ENCODE results near the gene RTKN. TPM values are rescaled to one million over a fixed set of nuclear protein-coding genes. Genes with fewer than 3 reads are reported as not detected.

Gene RTKN
- total and polyA plus RNA-seq, 2 of the 13 experiments (the other 11 are each of a cell fraction or from before 2014, with no cell fraction given): 159 to 166 TPM

GRCh38 chr2:74481961-74482800 is 40.4 kb upstream of the RTKN start (continued):
- TF ChIP-seq ATF2 (CRISPR knock-in tag; IDR thresholded peaks at IDR 0.05) (no peak), FOXK1 (CRISPR knock-in tag; IDR thresholded peaks at IDR 0.05; ENCODE audit: borderline replicate concordance, low read depth) (no peak), POGZ (CRISPR knock-in tag; IDR thresholded peaks at IDR 0.05) (no peak), TEAD2 (CRISPR knock-in tag; IDR thresholded peaks at IDR 0.05) (no peak), ZNF430 (CRISPR knock-in tag; IDR thresholded peaks at IDR 0.05) (no peak), PHF5A (CRISPR knock-in tag; IDR thresholded peaks at IDR 0.05; ENCODE audit: low read depth, unreplicated experiment) (no peak), RAD51 (IDR thresholded peaks at IDR 0.05; ENCODE audit: borderline replicate concordance) (no peak), MXI1 (IDR thresholded peaks at IDR 0.05; ENCODE audit: borderline replicate concordance, low read depth, low read length) (no peak), ZNF33A (CRISPR knock-in tag; IDR thresholded peaks at IDR 0.05; ENCODE audit: borderline replicate concordance) (no peak), KMT2B (CRISPR knock-in tag; IDR thresholded peaks at IDR 0.05) (no peak), ZSCAN29 (CRISPR knock-in tag; conservative IDR thresholded peaks at IDR 0.05) (no peak; the same call in 1 of the 2 replicates), SALL1 (CRISPR knock-in tag; IDR thresholded peaks at IDR 0.05) (peak; percentile 71), HNF1B (CRISPR knock-in tag; IDR thresholded peaks at IDR 0.05) (peak; percentile 68; the same call in 1 of the 2 replicates), STAT5B (CRISPR knock-in tag; IDR thresholded peaks at IDR 0.05) (no peak), RFX5 (IDR thresholded peaks at IDR 0.05; ENCODE audit: low read depth, low read length) (no peak), RARG (CRISPR knock-in tag; IDR thresholded peaks at IDR 0.05; ENCODE audit: low read depth) (no peak), ATF7 (IDR thresholded peaks at IDR 0.05) (no peak), ATF7 (CRISPR knock-in tag; IDR thresholded peaks at IDR 0.05) (peak; percentile 61), REPIN1 (CRISPR knock-in tag; IDR thresholded peaks at IDR 0.05; ENCODE audit: borderline replicate concordance, low read depth) (peak; percentile 80), ZNF251 (CRISPR knock-in tag; IDR thresholded peaks at IDR 0.05) (no peak), PAWR (CRISPR knock-in tag; IDR thresholded peaks at IDR 0.05; ENCODE audit: borderline replicate concordance) (no peak), CEBPG (CRISPR knock-in tag; IDR thresholded peaks at IDR 0.05) (no peak; the same call in 1 of the 2 replicates), AFF4 (CRISPR knock-in tag; IDR thresholded peaks at IDR 0.05) (peak; percentile 50)
- TF ChIP-seq, protein P1, sequence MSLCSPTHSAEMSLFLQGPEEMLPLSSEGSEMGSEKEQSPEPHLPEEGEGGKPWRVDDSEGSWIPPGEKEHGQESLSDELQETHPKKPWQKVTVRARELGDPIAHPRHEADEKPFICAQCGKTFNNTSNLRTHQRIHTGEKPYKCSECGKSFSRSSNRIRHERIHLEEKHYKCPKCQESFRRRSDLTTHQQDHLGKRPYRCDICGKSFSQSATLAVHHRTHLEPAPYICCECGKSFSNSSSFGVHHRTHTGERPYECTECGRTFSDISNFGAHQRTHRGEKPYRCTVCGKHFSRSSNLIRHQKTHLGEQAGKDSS (CRISPR knock-in tag; IDR thresholded peaks at IDR 0.05; ENCODE audit: borderline replicate concordance, low read depth): peak; percentile 11; the same call in 1 of the 2 replicates
